Activated CD4-positive, alpha-beta T cell treated with anti-CD3 and anti-CD28 coated beads, Interleukin-2, amount 10 ng/mL, durations not matched to agents 7 days and 5 days (primary cell): ENCODE results near the gene GIPC3. TPM values are rescaled to one million over a fixed set of nuclear protein-coding genes. Genes with fewer than 3 reads are reported as not detected.
A peak's percentile ranks its signal among the peaks of the same experiment; 100 is the strongest.

Experiments used
- CTCF ChIA-PET: fragments of 350-600 bp; sonication (Branson Sonifier 250); formaldehyde crosslinking; loops from one replicate; lab custom pipeline; 2021; ENCODE audit warnings: antibody characterized with exemption; lab: Charles Lee
- POLR2A ChIA-PET: fragments of 350-600 bp; sonication (Branson Sonifier 250); formaldehyde crosslinking; loops from one replicate; lab custom pipeline; 2021; ENCODE audit warnings: antibody characterized with exemption; lab: Charles Lee
- DNase-seq: peaks from one replicate; pipeline ENCODE4 v3.0.0-alpha.2; 2020
- H3K27ac Mint-ChIP-seq: one replicate; pipeline ENCODE4 v1.8.0; 2021; ENCODE audit warnings: mild to moderate bottlenecking, moderate library complexity, mixed read lengths
- H3K27me3 Mint-ChIP-seq: one replicate; pipeline ENCODE4 v1.8.0; 2021; ENCODE audit warnings: mixed read lengths
- H3K36me3 Mint-ChIP-seq: one replicate; pipeline ENCODE4 v1.8.0; 2021; ENCODE audit warnings: low read depth, mixed read lengths
- H3K4me1 Mint-ChIP-seq: one replicate; pipeline ENCODE4 v1.8.0; 2021; ENCODE audit warnings: mixed read lengths
- H3K4me3 Mint-ChIP-seq: one replicate; pipeline ENCODE4 v1.8.0; 2021; ENCODE audit warnings: mild to moderate bottlenecking, moderate library complexity, mixed read lengths
- H3K9me3 Mint-ChIP-seq: one replicate; pipeline ENCODE4 v1.8.0; 2021; ENCODE audit warnings: mixed read lengths
- total RNA-seq, 2 experiments: library from RNA; stranded (reverse); gene quantifications; one replicate each; pipeline ENCODE4 v1.2.3, GENCODE V29; 2021

The GIPC3 gene
- under 1 TPM; 0.57 to 0.71 TPM for total RNA-seq

- H3K4me3 Mint-ChIP-seq, result no peak within 1 kb of the TSS
- no peaks in the 10 kb centered on the region for H3K4me1 Mint-ChIP-seq
- ChIA-PET CTCF (interaction anchor here (1.0 to 1.1 kb wide), 3 partner anchors 10 to 123 kb away, joined by 3 read pairs; partner anchors contain the start of gene TJP3), POLR2A (no interaction called here)
- H3K27ac Mint-ChIP-seq, result no peak within 1 kb of the TSS
- no peaks in the 10 kb centered on the region for H3K27me3 Mint-ChIP-seq
- H3K9me3 Mint-ChIP-seq, result peaks cover 3% of the 10 kb centered on the region
- no peak for DNase-seq
- no peaks in the 10 kb centered on the region for H3K36me3 Mint-ChIP-seq
These were observed at the start of gene GIPC3 for GRCh38 chr19:3585301-3586126. Gene GIPC3 (plus strand): TSS chr19:3585478. CDS start chr19:3585598, 120 bp downstream.

DNA sequence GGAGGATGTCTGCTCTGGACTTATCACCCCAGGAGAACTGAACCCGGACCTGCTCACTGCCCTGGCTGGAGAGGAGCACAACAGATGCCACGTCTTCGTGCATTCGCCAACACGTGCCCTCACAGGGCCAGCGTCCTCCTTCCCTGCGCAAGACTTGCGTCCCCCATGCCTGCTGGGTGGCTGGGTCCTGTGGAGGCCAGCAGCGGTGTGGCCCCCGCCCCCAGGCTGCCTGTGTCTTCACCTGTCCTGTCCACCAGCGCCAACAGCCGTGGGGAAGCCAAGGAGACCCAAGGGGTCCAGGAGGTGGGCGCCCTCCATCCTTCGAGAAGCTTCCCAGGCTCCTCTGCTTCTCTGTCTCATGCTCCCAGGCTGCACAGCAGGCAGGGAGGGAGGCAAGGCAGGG is 49.7 kb upstream of the GIPC3 start:
- Mint-ChIP-seq H3K36me3 (peaks cover 32% of the 10 kb centered on the region), H3K4me1 (no peaks in the 10 kb centered on the region), H3K4me3 (no peak overlapping the region), H3K27ac (no peak overlapping the region), H3K9me3 (no peaks in the 10 kb centered on the region), H3K27me3 (no peaks in the 10 kb centered on the region)
- ChIA-PET CTCF (no interaction called here), POLR2A (no interaction called here)
- no peak for DNase-seq

GRCh38 chr19:3535981-3536380 is 49.3 kb upstream of the GIPC3 start:
- POLR2A ChIA-PET, result no interaction called here
- Mint-ChIP-seq H3K9me3 (no peaks in the 10 kb centered on the region), H3K4me1 (no peaks in the 10 kb centered on the region), H3K27me3 (no peaks in the 10 kb centered on the region), H3K27ac (no peak overlapping the region), H3K36me3 (peaks cover 32% of the 10 kb centered on the region), H3K4me3 (no peak overlapping the region)
- CTCF ChIA-PET, result no interaction called here
- no peak for DNase-seq

DNA sequence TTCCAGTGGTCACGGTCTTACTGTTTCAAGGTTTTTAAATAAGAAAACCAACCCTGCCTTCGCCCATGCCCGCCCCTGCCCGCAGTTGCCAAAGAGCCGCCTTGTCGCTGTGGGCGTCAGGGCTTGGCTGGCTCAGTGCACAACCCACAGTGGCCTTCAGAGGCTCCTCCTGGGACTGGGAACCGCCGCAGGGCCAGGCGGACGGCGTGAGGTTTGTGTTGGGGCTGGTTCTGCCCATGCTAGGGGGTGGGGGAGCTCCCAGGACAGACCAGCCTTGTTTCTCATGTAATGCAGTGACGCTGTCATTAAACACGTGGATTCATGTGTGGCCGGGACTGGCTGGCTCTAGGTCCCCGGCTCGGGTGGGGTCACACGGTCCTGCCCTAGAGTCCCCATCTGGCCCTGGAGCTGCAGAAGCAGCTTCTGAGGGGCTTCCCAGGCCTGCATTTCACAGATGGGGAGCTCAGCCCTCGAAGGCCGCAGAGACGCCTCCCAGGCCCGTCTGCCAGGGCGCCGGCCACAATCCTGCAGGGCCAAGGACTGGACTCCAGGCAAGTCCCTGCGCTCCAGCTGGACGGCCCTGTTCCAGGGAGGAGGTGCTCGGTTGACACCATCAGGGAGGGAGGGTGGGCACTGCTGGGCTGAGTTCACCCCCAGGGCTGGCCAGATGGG is 48.7 kb upstream of the GIPC3 start:
- ChIA-PET CTCF (interaction anchor here (1.6 kb wide), 1 partner anchor 11 kb away, joined by 6 read pairs; no protein-coding TSS in a partner anchor), POLR2A (no interaction called here)
- DNase-seq, result no peak
- Mint-ChIP-seq H3K27ac (no peak overlapping the region), H3K4me3 (no peak overlapping the region), H3K27me3 (no peaks in the 10 kb centered on the region), H3K9me3 (no peaks in the 10 kb centered on the region), H3K4me1 (no peaks in the 10 kb centered on the region), H3K36me3 (peaks cover 32% of the 10 kb centered on the region)

- DNase-seq, result no peak
- Mint-ChIP-seq H3K4me3 (no peak overlapping the region), H3K4me1 (no peaks in the 10 kb centered on the region), H3K27me3 (no peaks in the 10 kb centered on the region), H3K9me3 (no peaks in the 10 kb centered on the region), H3K27ac (no peak overlapping the region), H3K36me3 (peaks cover 32% of the 10 kb centered on the region)
- ChIA-PET POLR2A (no interaction called here), CTCF (interaction anchor here (1.6 kb wide), 1 partner anchor 10 kb away, joined by 6 read pairs; no protein-coding TSS in a partner anchor)
These were observed 48.2 kb upstream of the GIPC3 start for GRCh38 chr19:3537101-3537437.

DNA sequence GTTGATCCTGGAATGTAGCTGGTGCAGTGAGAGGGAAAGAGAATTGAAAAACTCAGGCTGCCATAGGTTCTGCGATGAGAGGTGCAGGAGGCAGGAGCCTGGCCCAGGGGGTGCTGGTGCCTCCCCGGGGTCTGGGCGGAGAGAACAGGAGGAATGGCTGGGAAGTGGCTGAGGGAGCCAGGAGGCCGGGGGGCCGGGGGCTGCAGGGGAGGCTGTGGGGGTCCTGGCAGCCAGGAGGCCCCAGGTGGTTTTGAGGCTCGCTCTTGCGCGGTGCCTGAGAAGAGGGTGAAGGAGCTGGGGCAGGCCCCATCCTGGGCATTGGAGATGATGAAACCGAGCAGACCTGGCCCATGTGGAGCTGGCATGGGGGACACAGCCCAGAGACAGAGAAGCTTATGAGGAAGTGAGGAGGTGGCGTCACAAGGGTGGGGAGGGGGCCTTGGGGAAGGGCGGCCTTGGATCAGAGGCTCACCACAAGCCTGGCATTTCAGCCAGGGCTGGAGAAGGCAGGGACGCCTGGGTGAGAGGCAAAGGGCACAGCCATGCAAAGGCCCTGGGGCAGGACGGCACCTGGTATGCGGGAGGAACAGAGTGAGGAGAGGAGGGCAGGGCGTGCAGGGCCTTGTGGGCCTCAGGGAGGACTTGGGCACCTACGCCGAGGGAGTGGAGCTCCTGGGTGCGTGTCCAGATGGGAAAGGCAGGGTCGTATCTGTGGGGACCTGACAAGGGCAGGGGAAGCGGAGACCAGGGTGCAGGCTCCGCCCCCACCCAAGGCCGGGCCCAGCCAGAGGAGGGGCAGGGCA is 47.6 kb upstream of the GIPC3 start:
- ChIA-PET CTCF (interaction anchor here (1.6 kb wide), 1 partner anchor 10 kb away, joined by 6 read pairs; no protein-coding TSS in a partner anchor), POLR2A (no interaction called here)
- Mint-ChIP-seq H3K9me3 (no peaks in the 10 kb centered on the region), H3K4me1 (no peaks in the 10 kb centered on the region), H3K27ac (no peak overlapping the region), H3K36me3 (peaks cover 32% of the 10 kb centered on the region), H3K4me3 (no peak overlapping the region), H3K27me3 (no peaks in the 10 kb centered on the region)
- DNase-seq, result no peak

GRCh38 chr19:3538258-3538929 is 46.9 kb upstream of the GIPC3 start:
- Mint-ChIP-seq H3K36me3 (peaks cover 28% of the 10 kb centered on the region), H3K9me3 (no peaks in the 10 kb centered on the region), H3K27me3 (no peaks in the 10 kb centered on the region), H3K27ac (peak overlapping the region; percentile 36), H3K4me1 (no peaks in the 10 kb centered on the region), H3K4me3 (no peak overlapping the region)
- POLR2A ChIA-PET, result no interaction called here
- CTCF ChIA-PET, result interaction anchor here (1.0 kb wide), 1 partner anchor 10 kb away, joined by 6 read pairs; no protein-coding TSS in a partner anchor
- DNase-seq, result no peak

GRCh38 chr19:3538965-3539755 is 46.1 kb upstream of the GIPC3 start, which contains the start of gene TEKTIP1:
Gene TEKTIP1 (plus strand): TSS chr19:3539174. CDS start chr19:3539178, 4 bp downstream.
- Mint-ChIP-seq H3K27me3 (no peaks in the 10 kb centered on the region), H3K4me1 (no peaks in the 10 kb centered on the region), H3K27ac (peak within 1 kb of the TSS; percentile 36), H3K36me3 (peaks cover 27% of the 10 kb centered on the region), H3K4me3 (no peak within 1 kb of the TSS), H3K9me3 (no peaks in the 10 kb centered on the region)
- ChIA-PET CTCF (interaction anchor here (0.6 to 1.0 kb wide), 2 partner anchors 9 to 23 kb away, joined by 3 to 6 read pairs; no protein-coding TSS in a partner anchor), POLR2A (no interaction called here)
- DNase-seq, result no peak

- peaks cover 24% of the 10 kb centered on the region for H3K36me3 Mint-ChIP-seq
- DNase-seq, result no peak
- no peaks in the 10 kb centered on the region for H3K4me1 Mint-ChIP-seq
- CTCF ChIA-PET, result interaction anchor here (0.6 kb wide), 1 partner anchor 24 kb away, joined by 3 read pairs; no protein-coding TSS in a partner anchor
- POLR2A ChIA-PET, result no interaction called here
- H3K27me3 Mint-ChIP-seq, result no peaks in the 10 kb centered on the region
- no peak overlapping the region for H3K27ac Mint-ChIP-seq
- H3K4me3 Mint-ChIP-seq, result no peak overlapping the region
- H3K9me3 Mint-ChIP-seq, result no peaks in the 10 kb centered on the region
These were observed 45.5 kb upstream of the GIPC3 start for GRCh38 chr19:3539756-3540118.

- Mint-ChIP-seq H3K4me1 (peaks cover 5% of the 10 kb centered on the region), H3K9me3 (no peaks in the 10 kb centered on the region), H3K27me3 (no peaks in the 10 kb centered on the region), H3K36me3 (peaks cover 20% of the 10 kb centered on the region), H3K4me3 (no peak overlapping the region), H3K27ac (no peak overlapping the region)
- ChIA-PET CTCF (no interaction called here), POLR2A (no interaction called here)
- no peak for DNase-seq
These were observed 41.9 kb upstream of the GIPC3 start for GRCh38 chr19:3543150-3544057.

GRCh38 chr19:3544058-3544376 is 41.3 kb upstream of the GIPC3 start:
- no peak for DNase-seq
- H3K4me1 Mint-ChIP-seq, result peaks cover 5% of the 10 kb centered on the region
- ChIA-PET CTCF (no interaction called here), POLR2A (no interaction called here)
- H3K36me3 Mint-ChIP-seq, result peaks cover 18% of the 10 kb centered on the region
- H3K27me3 Mint-ChIP-seq, result no peaks in the 10 kb centered on the region
- H3K27ac Mint-ChIP-seq, result no peak overlapping the region
- H3K9me3 Mint-ChIP-seq, result no peaks in the 10 kb centered on the region
- H3K4me3 Mint-ChIP-seq, result no peak overlapping the region
